IMR-90 (cell line): ENCODE results near the gene NIPSNAP2. TPM values are rescaled to one million over a fixed set of nuclear protein-coding genes. Genes with fewer than 3 reads are reported as not detected.

Experiments
- ATAC-seq: fragments of 200-7000 bp; cut with Tn5 transposase; 2 replicates; pipeline ENCODE4 v1.9.1; 2020; ENCODE audit warnings: low read depth, mild to moderate bottlenecking, moderate library complexity
- BruUV-seq: library from RNA; stranded (reverse); fragments of 400-500 nt; replicated peaks from 2 replicates; lab custom pipeline; 2021; lab: Mats Ljungman, UMichigan
- CTCF ChIA-PET: fragments of 300-600 bp; formaldehyde crosslinking; extraction: SDS; loops from one replicate; lab custom pipeline; 2021; ENCODE audit warnings: antibody characterized with exemption; lab: Yijun Ruan, JAX
- POLR2A ChIA-PET: fragments of 300-600 bp; sonication (Branson Sonifier 250); formaldehyde crosslinking; loops from one replicate; lab custom pipeline; 2022; ENCODE audit warnings: antibody characterized with exemption; ENCODE audit not compliant: unreplicated experiment; lab: Charles Lee
- DNase-seq: peaks from one replicate; pipeline ENCODE4 v3.0.0; 2013
- H2AFZ ChIP-seq: replicated peaks from 2 replicates; pipeline ENCODE3; 2013; ENCODE audit warnings: low read length, mild to moderate bottlenecking; ENCODE audit not compliant: poor library complexity
- H2AK5ac ChIP-seq: 2 replicates; pipeline ENCODE4 v1.6.1; 2013; ENCODE audit warnings: low read depth, low read length, inconsistent platforms
- H2AK9ac ChIP-seq: replicated peaks from 2 replicates; pipeline ENCODE3; 2013; ENCODE audit warnings: mild to moderate bottlenecking, low read depth, low read length, moderate library complexity; ENCODE audit not compliant: poor library complexity
- H2BK120ac ChIP-seq: 2 replicates; pipeline ENCODE4 v1.6.1; 2013; ENCODE audit warnings: low read depth, low read length, inconsistent platforms
- H2BK15ac ChIP-seq: 3 replicates; pipeline ENCODE4 v1.6.1; 2013; ENCODE audit warnings: low read depth, low read length, inconsistent platforms
- H2BK20ac ChIP-seq: 2 replicates; pipeline ENCODE4 v1.6.1; 2013; ENCODE audit warnings: low read depth, mild to moderate bottlenecking, inconsistent platforms, low read length, moderate library complexity
- H2BK5ac ChIP-seq: 2 replicates; pipeline ENCODE4 v1.6.1; 2013; ENCODE audit warnings: mild to moderate bottlenecking, low read depth, low read length, inconsistent platforms; ENCODE audit not compliant: poor library complexity, severe bottlenecking
- H3K14ac ChIP-seq: replicated peaks from 2 replicates; pipeline ENCODE4 v1.6.1; 2013; ENCODE audit warnings: low read depth, low read length, inconsistent platforms
- H3K18ac ChIP-seq: 2 replicates; pipeline ENCODE4 v1.6.1; 2013; ENCODE audit warnings: low read depth, low read length, control low read depth
- H3K23ac ChIP-seq: 2 replicates; pipeline ENCODE4 v1.6.1; 2013; ENCODE audit warnings: low read depth, low read length, inconsistent platforms
- H3K27ac ChIP-seq: 2 replicates; pipeline ENCODE4 v1.5.1; 2013; ENCODE audit warnings: mild to moderate bottlenecking, control low read depth, low read length; ENCODE audit not compliant: insufficient read depth
- H3K27me3 ChIP-seq: 2 replicates; pipeline ENCODE4 v1.6.1; 2013; ENCODE audit warnings: low read length; ENCODE audit not compliant: control insufficient read depth, insufficient read depth
- H3K36me3 ChIP-seq: 2 replicates; pipeline ENCODE4 v1.6.1; 2013; ENCODE audit warnings: low read length, mixed read lengths; ENCODE audit not compliant: control insufficient read depth, insufficient read depth
- H3K4ac ChIP-seq: 2 replicates; pipeline ENCODE4 v1.6.1; 2013; ENCODE audit warnings: low read depth, low read length, inconsistent platforms
- H3K4me1 ChIP-seq: 2 replicates; pipeline ENCODE4 v1.6.1; 2013; ENCODE audit warnings: low read length, mixed read lengths; ENCODE audit not compliant: control insufficient read depth, insufficient read depth
- H3K4me2 ChIP-seq: 2 replicates; pipeline ENCODE4 v1.6.1; 2013; ENCODE audit warnings: low read depth, mild to moderate bottlenecking, control low read depth, low read length, moderate library complexity
- H3K4me3 ChIP-seq: 2 replicates; pipeline ENCODE4 v1.5.1; 2013; ENCODE audit warnings: low read depth, mild to moderate bottlenecking, control low read depth, low read length, moderate library complexity; ENCODE audit not compliant: insufficient read depth
- H3K56ac ChIP-seq: 2 replicates; pipeline ENCODE4 v1.6.1; 2013; ENCODE audit warnings: low read length, inconsistent platforms; ENCODE audit not compliant: insufficient read depth; ENCODE audit errors: extremely low read depth
- H3K79me1 ChIP-seq, 2 experiments: 2 replicates each; pipeline ENCODE4 v1.6.1; 2013; ENCODE audit warnings: low read length in 2 of 2, inconsistent platforms in 1 of 2, low read depth in 1 of 2
- H3K9ac ChIP-seq: 2 replicates; pipeline ENCODE4 v1.6.1; 2013; ENCODE audit warnings: low read depth, low read length, control low read depth
- H3K9me1 ChIP-seq: 2 replicates; pipeline ENCODE4 v1.6.1; 2013; ENCODE audit warnings: low read length, inconsistent platforms; ENCODE audit not compliant: insufficient read depth
- H3K9me3 ChIP-seq: 2 replicates; pipeline ENCODE4 v1.6.1; 2013; ENCODE audit warnings: low read length; ENCODE audit not compliant: control insufficient read depth, insufficient read depth
- H4K20me1 ChIP-seq: 2 replicates; pipeline ENCODE4 v1.6.1; 2013; ENCODE audit warnings: low read length, inconsistent platforms; ENCODE audit not compliant: insufficient read depth
- H4K5ac ChIP-seq: 2 replicates; pipeline ENCODE4 v1.6.1; 2013; ENCODE audit warnings: mild to moderate bottlenecking, low read depth, low read length, control low read depth
- H4K8ac ChIP-seq, 2 experiments: 2 replicates each; pipeline ENCODE4 v1.6.1; 2013; ENCODE audit warnings: low read depth in 2 of 2, low read length in 2 of 2, control low read depth in 1 of 2, inconsistent platforms in 1 of 2
- H4K91ac ChIP-seq: 2 replicates; pipeline ENCODE4 v1.6.1; 2013; ENCODE audit warnings: low read depth, low read length, inconsistent platforms; ENCODE audit not compliant: insufficient read depth
- CEBPB ChIP-seq: IDR thresholded peaks from 2 replicates; pipeline ENCODE4 v1.6.1; 2012; ENCODE audit warnings: low read depth, low read length, improper control_type of control experiment
- CHD1 ChIP-seq: IDR thresholded peaks from 2 replicates; pipeline ENCODE4 v1.6.1; 2012; ENCODE audit warnings: low read depth, low read length, improper control_type of control experiment
- CTCF ChIP-seq: conservative IDR thresholded peaks from 2 replicates; pipeline ENCODE4 v1.5.1; 2012; ENCODE audit warnings: mild to moderate bottlenecking, low read depth, low read length, improper control_type of control experiment
- ELK1 ChIP-seq: fragments of 150-350 bp; IDR thresholded peaks from 2 replicates; pipeline ENCODE4 v1.6.1; 2016; ENCODE audit warnings: low read depth, mild to moderate bottlenecking, low read length, moderate library complexity, borderline replicate concordance
- FOS ChIP-seq: fragments of 150-350 bp; IDR thresholded peaks from 2 replicates; pipeline ENCODE4 v1.6.1; 2016; ENCODE audit warnings: low read depth, low read length
- MAFK ChIP-seq: IDR thresholded peaks from 2 replicates; pipeline ENCODE4 v1.6.1; 2012; ENCODE audit warnings: low read depth, low read length, improper control_type of control experiment
- MAZ ChIP-seq: IDR thresholded peaks from 2 replicates; pipeline ENCODE4 v1.6.1; 2012; ENCODE audit warnings: low read depth, mild to moderate bottlenecking, low read length, improper control_type of control experiment, moderate library complexity, borderline replicate concordance
- MXI1 ChIP-seq: IDR thresholded peaks from 2 replicates; pipeline ENCODE4 v1.6.1; 2012; ENCODE audit warnings: low read depth, mild to moderate bottlenecking, low read length, moderate library complexity, borderline replicate concordance
- NFE2L2 ChIP-seq: fragments of 150-350 bp; IDR thresholded peaks from 2 replicates; pipeline ENCODE4 v1.6.1; 2016; ENCODE audit warnings: low read depth, mild to moderate bottlenecking, low read length
- POLR2A ChIP-seq: IDR thresholded peaks from 2 replicates; pipeline ENCODE4 v1.6.1; 2012; ENCODE audit warnings: mild to moderate bottlenecking, low read depth, low read length
- RAD21 ChIP-seq: IDR thresholded peaks from 2 replicates; pipeline ENCODE4 v1.6.1; 2012; ENCODE audit warnings: low read length, improper control_type of control experiment
- RCOR1 ChIP-seq: IDR thresholded peaks from 2 replicates; pipeline ENCODE4 v1.6.1; 2012; ENCODE audit warnings: mild to moderate bottlenecking, low read length, improper control_type of control experiment; ENCODE audit not compliant: insufficient replicate concordance
- RFX5 ChIP-seq: IDR thresholded peaks from 2 replicates; pipeline ENCODE4 v1.8.0; 2012; ENCODE audit warnings: low read depth, mild to moderate bottlenecking, low read length, moderate library complexity
- SMC3 ChIP-seq: fragments of 150-350 bp; IDR thresholded peaks from 2 replicates; pipeline ENCODE4 v1.6.1; 2016; ENCODE audit warnings: low read depth, mild to moderate bottlenecking, antibody characterized with exemption, low read length, moderate library complexity
- USF2 ChIP-seq: fragments of 150-350 bp; IDR thresholded peaks from 2 replicates; pipeline ENCODE4 v1.6.1; 2017; ENCODE audit warnings: mild to moderate bottlenecking, antibody characterized with exemption, low read length, low read depth
- WGBS, 2 experiments: methylation state at CpG; one replicate each; pipeline versions ENCODE4 v1.1.5 to v1.1.7; 2013; ENCODE audit warnings: missing lambda C conversion rate in 2 of 2; ENCODE audit not compliant: insufficient read length in 1 of 2; ENCODE audit errors: extremely low coverage in 2 of 2; 5-methylcytosine and 5-hydroxymethylcytosine counted together
- dilution Hi-C: fragments of 300-500 bp; cut with HindIII; formaldehyde crosslinking; loops from one replicate; pipeline ENCODE4 v1.14.3; 2018; ENCODE audit warnings: low sequenced_read_pairs; ENCODE audit not compliant: unreplicated experiment
- in situ Hi-C: fragments of 300-500 bp; cut with MboI; formaldehyde crosslinking; loops from 3 replicates; pipeline ENCODE4 v1.14.3; 2019; ENCODE audit warnings: low sequenced_read_pairs, inconsistent platforms, mixed read lengths
- intact Hi-C: fragments of 100-400 bp; cut with micrococcal nuclease; formaldehyde crosslinking; loops from 2 replicates; pipeline ENCODE4 v1.10.0; 2022
- polyA plus RNA-seq, 3 experiments: library from polyadenylated mRNA; depleted of rRNA; stranded (reverse); fragments of >200 nt; gene quantifications; 2 replicates each; pipeline ENCODE4 v1.2.3, GENCODE V29; 2012; ENCODE audit warnings: low replicate concordance in 1 of 3
- total RNA-seq: library from RNA; depleted of rRNA; stranded (reverse); fragments of >200 nt; gene quantifications from 2 replicates; pipeline ENCODE4 v1.2.3, GENCODE V29; 2012

The NIPSNAP2 gene
- total and polyA plus RNA-seq, 2 of the 4 experiments (the other 2 are of a cell fraction) = 33.7 to 42.8 TPM

- H3K27ac ChIP-seq = no peak overlapping the region
- no peak overlapping the region for H3K23ac ChIP-seq
- BruUV-seq = no TSS peak
- H3K9me1 ChIP-seq = no peaks in the 10 kb centered on the region
- in situ Hi-C loops (loop anchor here (10.0 to 25.0 kb wide), 3 partner anchors 309 to 667 kb away; no protein-coding TSS in a partner anchor), dilution Hi-C loops (no loop called here), intact Hi-C loops (loop anchor here (5.0 kb wide), 1 partner anchor 67 kb away; the partner anchor contains the start of gene ZNF713)
- ChIA-PET POLR2A (no interaction called here), CTCF (interaction anchor here (0.5 kb wide), 1 partner anchor 272 kb away, joined by 3 read pairs; no protein-coding TSS in a partner anchor)
- H3K18ac ChIP-seq = no peak overlapping the region
- no peak overlapping the region for H2BK15ac ChIP-seq
- ATAC-seq (no peak), DNase-seq (no peak)
- H3K14ac ChIP-seq = no peak overlapping the region
- H3K9me3 ChIP-seq = no peaks in the 10 kb centered on the region
- no peak overlapping the region for H2BK120ac ChIP-seq
- no peak overlapping the region for H4K5ac ChIP-seq
- H2BK5ac ChIP-seq = no peak overlapping the region
- H3K79me1 ChIP-seq = peaks cover 7 to 15% of the 10 kb centered on the region in 2 experiments; a peak in 3 of 4 replicates
- no peak overlapping the region for H3K4me2 ChIP-seq
- no peak overlapping the region for H2AFZ ChIP-seq
- H2AK5ac ChIP-seq = no peak overlapping the region
- no peak overlapping the region for H3K4me3 ChIP-seq
- H2BK20ac ChIP-seq = no peak overlapping the region
- H4K8ac ChIP-seq = no peak overlapping the region
- H2AK9ac ChIP-seq = no peak overlapping the region
- no peaks in the 10 kb centered on the region for H4K20me1 ChIP-seq
- 95% methylated on average over 4 of the region's 11 CpGs; no CpG with 5 or more reads in 1 of the 2 experiments for WGBS, 2 experiments
- no peaks in the 10 kb centered on the region for H3K4me1 ChIP-seq
- no peak overlapping the region for H3K4ac ChIP-seq
- H3K36me3 ChIP-seq = peaks cover 8% of the 10 kb centered on the region
- no peak overlapping the region for H3K56ac ChIP-seq
- no peaks in the 10 kb centered on the region for H3K27me3 ChIP-seq
- H4K91ac ChIP-seq = no peak overlapping the region
- no peak overlapping the region for H3K9ac ChIP-seq
- TF ChIP-seq MXI1 (no peak), FOS (no peak), POLR2A (no peak), SMC3 (no peak), MAZ (no peak), ELK1 (no peak), USF2 (no peak), MAFK (no peak), RAD21 (no peak), NFE2L2 (no peak), CEBPB (no peak), RCOR1 (no peak), CHD1 (no peak), RFX5 (no peak), CTCF (no peak)
These were observed 10.5 kb upstream of the NIPSNAP2 start for GRCh38 chr7:55953707-55954475.
